MM.1S (cell line): ENCODE measurements around the gene RHOT2.

Source experiments
- DNase-seq: peaks from one replicate; pipeline ENCODE4 v3.0.0-alpha.2; 2015
- H2AFZ ChIP-seq: fragments of 300-600 bp; sonication (generic); 2 replicates; pipeline ENCODE4 v1.6.0; 2016; ENCODE audit warnings: antibody characterized with exemption, low read length
- H3F3A ChIP-seq: fragments of 300-600 bp; sonication (generic); 2 replicates; pipeline ENCODE4 v1.6.1; 2016; ENCODE audit warnings: mild to moderate bottlenecking, antibody characterized with exemption, low read length, moderate library complexity, mixed read lengths; ENCODE audit not compliant: insufficient read depth
- H3K27ac ChIP-seq: fragments of 300-600 bp; sonication (generic); 2 replicates; pipeline ENCODE4 v1.5.1; 2016; ENCODE audit warnings: mild to moderate bottlenecking, low read length
- H3K27me3 ChIP-seq: fragments of 300-600 bp; sonication (generic); replicated peaks from 2 replicates; pipeline ENCODE4 v1.6.0; 2016; ENCODE audit warnings: low read length; ENCODE audit not compliant: insufficient read depth
- H3K36me3 ChIP-seq: fragments of 300-600 bp; sonication (generic); replicated peaks from 2 replicates; pipeline ENCODE4 v1.6.1; 2016; ENCODE audit warnings: mild to moderate bottlenecking, low read length, mixed read lengths; ENCODE audit not compliant: insufficient read depth
- H3K4me1 ChIP-seq: fragments of 300-600 bp; sonication (generic); 2 replicates; pipeline ENCODE4 v1.6.1; 2016; ENCODE audit warnings: low read length, mixed read lengths
- H3K4me2 ChIP-seq: fragments of 300-600 bp; sonication (generic); 2 replicates; pipeline ENCODE4 v1.6.0; 2016; ENCODE audit warnings: low read depth, low read length
- H3K4me3 ChIP-seq: fragments of 300-600 bp; sonication (generic); 2 replicates; pipeline ENCODE4 v1.5.1; 2016; ENCODE audit warnings: low read length, mixed read lengths
- H3K79me2 ChIP-seq: fragments of 300-600 bp; sonication (generic); 2 replicates; pipeline ENCODE4 v1.6.1; 2016; ENCODE audit warnings: mixed run types, low read length, mixed read lengths
- H3K9ac ChIP-seq: fragments of 300-600 bp; sonication (generic); 2 replicates; pipeline ENCODE4 v1.6.1; 2016; ENCODE audit warnings: low read length, mixed read lengths
- H3K9me2 ChIP-seq: fragments of 300-600 bp; sonication (generic); replicated peaks from 2 replicates; pipeline ENCODE4 v1.6.1; 2016; ENCODE audit warnings: mild to moderate bottlenecking, low read length, mixed read lengths; ENCODE audit not compliant: insufficient read depth
- H3K9me3 ChIP-seq: fragments of 300-600 bp; sonication (generic); replicated peaks from 2 replicates; pipeline ENCODE4 v1.6.1; 2016; ENCODE audit warnings: mild to moderate bottlenecking, low read length, mixed read lengths; ENCODE audit not compliant: insufficient read depth
- H4K20me1 ChIP-seq: fragments of 300-600 bp; sonication (generic); 2 replicates; pipeline ENCODE4 v1.6.1; 2016; ENCODE audit warnings: mild to moderate bottlenecking, low read length, moderate library complexity, mixed read lengths; ENCODE audit not compliant: insufficient read depth
- CTCF ChIP-seq: fragments of 300-600 bp; sonication (generic); IDR thresholded peaks from 2 replicates; pipeline ENCODE4 v1.5.1; 2016; ENCODE audit warnings: antibody characterized with exemption, low read length, mixed read lengths
- EZH2 ChIP-seq: fragments of 300-600 bp; sonication (generic); optimal IDR thresholded peaks from 2 replicates; pipeline ENCODE3; 2017; ENCODE audit warnings: low read depth, mild to moderate bottlenecking, antibody characterized with exemption, low read length, mixed read lengths
- EZH2phosphoT487 ChIP-seq: fragments of 300-600 bp; sonication (generic); IDR thresholded peaks from 2 replicates; pipeline ENCODE4 v1.6.1; 2018; ENCODE audit warnings: antibody characterized with exemption, low read length

RHOT2 gene

GRCh38 chr16:645852-646678, 21.9 kb upstream of the RHOT2 start:
- no peak overlapping the region for H3K27ac ChIP-seq
- H3K36me3 ChIP-seq: no peaks in the 10 kb centered on the region
- no peak overlapping the region for H2AFZ ChIP-seq
- no peak for DNase-seq
- peaks cover 28% of the 10 kb centered on the region for H3F3A ChIP-seq
- H3K79me2 ChIP-seq: peaks cover 88% of the 10 kb centered on the region
- H3K4me1 ChIP-seq: peaks cover 7% of the 10 kb centered on the region; the same call in 1 of the 2 replicates
- no peaks in the 10 kb centered on the region for H4K20me1 ChIP-seq
- H3K9me3 ChIP-seq: no peaks in the 10 kb centered on the region
- H3K4me2 ChIP-seq: no peak overlapping the region
- H3K9ac ChIP-seq: no peak overlapping the region
- no peaks in the 10 kb centered on the region for H3K27me3 ChIP-seq
- H3K9me2 ChIP-seq: no peaks in the 10 kb centered on the region
- no peak overlapping the region for H3K4me3 ChIP-seq
- no peak for TF ChIP-seq EZH2phosphoT487
- no peak for TF ChIP-seq CTCF
- TF ChIP-seq EZH2: no peak

GRCh38 chr16:646679-647172, 21.2 kb upstream of the RHOT2 start:
- Histone ChIP-seq H3K79me2 (peaks cover 82% of the 10 kb centered on the region), H3K27me3 (no peaks in the 10 kb centered on the region), H3K4me2 (no peak overlapping the region), H3K4me3 (no peak overlapping the region), H3K9ac (no peak overlapping the region), H3F3A (peaks cover 28% of the 10 kb centered on the region), H4K20me1 (no peaks in the 10 kb centered on the region), H3K27ac (no peak overlapping the region), H2AFZ (no peak overlapping the region), H3K9me3 (no peaks in the 10 kb centered on the region), H3K4me1 (peaks cover 7% of the 10 kb centered on the region; the same call in 1 of the 2 replicates), H3K36me3 (no peaks in the 10 kb centered on the region), H3K9me2 (no peaks in the 10 kb centered on the region)
- no peak for DNase-seq
- no peak for TF ChIP-seq CTCF
- no peak for TF ChIP-seq EZH2
- no peak for TF ChIP-seq EZH2phosphoT487

DNA sequence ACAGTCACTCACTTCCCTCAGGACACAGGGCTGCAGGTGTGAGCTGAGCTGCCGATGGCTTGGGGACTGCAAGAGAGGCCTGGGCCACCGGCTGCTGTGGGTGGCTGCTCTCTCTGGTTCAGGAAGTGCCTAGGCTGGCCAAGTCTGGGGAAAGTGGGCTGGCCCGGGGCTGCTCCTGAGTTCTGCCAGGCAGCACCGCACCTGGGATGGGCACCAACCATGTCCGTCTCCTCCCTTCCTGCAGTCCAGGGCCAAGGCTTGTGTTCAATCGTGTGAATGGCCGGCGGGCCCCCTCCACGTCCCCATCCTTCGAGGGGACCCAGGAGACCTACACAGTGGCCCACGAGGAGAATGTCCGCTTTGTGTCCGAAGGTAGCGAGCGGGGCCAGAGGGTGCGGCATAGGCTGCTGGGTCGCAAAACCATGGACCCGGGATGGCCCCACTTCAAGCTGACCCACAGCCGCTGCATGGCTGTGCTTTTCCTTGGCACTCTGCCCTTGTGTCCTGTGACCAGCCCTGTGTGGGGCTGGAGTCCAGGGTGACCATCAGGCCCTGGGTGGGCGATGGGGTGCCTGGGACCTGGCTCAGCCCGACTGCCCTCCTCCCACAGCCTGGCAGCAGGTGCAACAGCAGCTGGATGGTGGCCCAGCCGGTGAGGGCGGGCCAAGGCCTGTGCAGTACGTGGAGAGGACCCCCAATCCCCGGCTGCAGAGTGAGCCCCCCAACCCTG, 20.6 kb upstream of the RHOT2 start:
- H3K79me2 ChIP-seq: peaks cover 79% of the 10 kb centered on the region
- no peak for DNase-seq
- TF ChIP-seq EZH2phosphoT487 (no peak), CTCF (no peak), EZH2 (no peak)
- H3F3A ChIP-seq: peaks cover 28% of the 10 kb centered on the region
- peak overlapping the region; percentile 83; the same call in 1 of the 2 replicates for H3K27ac ChIP-seq
- peaks cover 7% of the 10 kb centered on the region; the same call in 1 of the 2 replicates for H3K4me1 ChIP-seq
- H3K4me2 ChIP-seq: peak overlapping the region; percentile 99
- no peaks in the 10 kb centered on the region for H4K20me1 ChIP-seq
- no peaks in the 10 kb centered on the region for H3K9me3 ChIP-seq
- H3K4me3 ChIP-seq: peak overlapping the region; percentile 22; the same call in 1 of the 2 replicates
- H2AFZ ChIP-seq: no peak overlapping the region
- no peaks in the 10 kb centered on the region for H3K9me2 ChIP-seq
- H3K9ac ChIP-seq: peak overlapping the region; percentile 97; the same call in 1 of the 2 replicates
- H3K36me3 ChIP-seq: no peaks in the 10 kb centered on the region
- no peaks in the 10 kb centered on the region for H3K27me3 ChIP-seq
